Keratinocyte (primary cell): ENCODE data around the gene PLCD4.

ENCODE experiments used
- EZH2 ChIP-seq: IDR thresholded peaks from one replicate; pipeline ENCODE4 v1.6.1; 2012; ENCODE audit warnings: inconsistent platforms, mild to moderate bottlenecking, low read length, moderate library complexity
- TF ChIP-seq, protein P1 (sequence below), 3 experiments: IDR thresholded peaks in 1 of 3; conservative IDR thresholded peaks in 1 of 3; optimal IDR thresholded peaks in 1 of 3; 2 replicates in 2 of 3; 3 replicates in 1 of 3; pipeline versions ENCODE3 to v1.5.1; 2011; ENCODE audit warnings: low read length in 3 of 3, mild to moderate bottlenecking in 3 of 3, moderate library complexity in 2 of 3, control low read depth in 1 of 3, inconsistent platforms in 1 of 3; ENCODE audit not compliant: insufficient read depth in 2 of 3; ENCODE audit errors: extremely low read depth in 1 of 3

- TF ChIP-seq, protein P1, sequence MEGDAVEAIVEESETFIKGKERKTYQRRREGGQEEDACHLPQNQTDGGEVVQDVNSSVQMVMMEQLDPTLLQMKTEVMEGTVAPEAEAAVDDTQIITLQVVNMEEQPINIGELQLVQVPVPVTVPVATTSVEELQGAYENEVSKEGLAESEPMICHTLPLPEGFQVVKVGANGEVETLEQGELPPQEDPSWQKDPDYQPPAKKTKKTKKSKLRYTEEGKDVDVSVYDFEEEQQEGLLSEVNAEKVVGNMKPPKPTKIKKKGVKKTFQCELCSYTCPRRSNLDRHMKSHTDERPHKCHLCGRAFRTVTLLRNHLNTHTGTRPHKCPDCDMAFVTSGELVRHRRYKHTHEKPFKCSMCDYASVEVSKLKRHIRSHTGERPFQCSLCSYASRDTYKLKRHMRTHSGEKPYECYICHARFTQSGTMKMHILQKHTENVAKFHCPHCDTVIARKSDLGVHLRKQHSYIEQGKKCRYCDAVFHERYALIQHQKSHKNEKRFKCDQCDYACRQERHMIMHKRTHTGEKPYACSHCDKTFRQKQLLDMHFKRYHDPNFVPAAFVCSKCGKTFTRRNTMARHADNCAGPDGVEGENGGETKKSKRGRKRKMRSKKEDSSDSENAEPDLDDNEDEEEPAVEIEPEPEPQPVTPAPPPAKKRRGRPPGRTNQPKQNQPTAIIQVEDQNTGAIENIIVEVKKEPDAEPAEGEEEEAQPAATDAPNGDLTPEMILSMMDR (optimal IDR thresholded peaks at IDR 0.05 in 1 of 3, IDR thresholded peaks at IDR 0.05 in 1 of 3, conservative IDR thresholded peaks at IDR 0.05 in 1 of 3; ENCODE audit: extremely low read depth in 1 of 3, insufficient read depth in 2 of 3, low read length in 3 of 3), result no peak
- no peak for TF ChIP-seq EZH2
Observed at GRCh38 chr2:218569038-218569431, 38.7 kb upstream of the PLCD4 start.
